ENCODE results near the gene RAB11FIP5.

DNA sequence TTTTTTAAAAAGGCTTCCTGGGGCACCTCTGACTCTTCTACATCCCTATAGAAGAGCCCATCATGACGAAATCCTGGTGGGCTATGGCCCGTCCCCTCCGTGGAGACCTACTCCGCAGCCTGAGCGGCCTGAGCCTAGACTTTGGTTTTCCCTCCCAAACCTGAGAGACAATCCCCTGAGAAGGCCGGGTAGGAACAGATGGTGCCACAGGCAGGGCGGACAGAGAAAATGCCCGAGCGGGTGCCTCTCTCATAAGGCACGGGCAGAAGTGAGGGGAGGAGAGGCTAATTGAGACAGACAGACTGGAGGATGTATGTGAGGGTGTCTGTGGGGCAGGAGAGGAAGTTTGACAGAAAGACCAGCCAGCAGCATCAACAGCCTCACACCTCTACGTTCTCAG is 21.1 kb downstream of the RAB11FIP5 start:
- no peak for TF ChIP-seq POLR2A (IDR thresholded peaks at IDR 0.05; ENCODE audit: borderline replicate concordance, extremely low read depth, insufficient read depth, insufficient read length)
- TF ChIP-seq ZNF274 (IDR thresholded peaks at IDR 0.05; ENCODE audit: low read depth, low read length): no peak
- TF ChIP-seq, protein P1, sequence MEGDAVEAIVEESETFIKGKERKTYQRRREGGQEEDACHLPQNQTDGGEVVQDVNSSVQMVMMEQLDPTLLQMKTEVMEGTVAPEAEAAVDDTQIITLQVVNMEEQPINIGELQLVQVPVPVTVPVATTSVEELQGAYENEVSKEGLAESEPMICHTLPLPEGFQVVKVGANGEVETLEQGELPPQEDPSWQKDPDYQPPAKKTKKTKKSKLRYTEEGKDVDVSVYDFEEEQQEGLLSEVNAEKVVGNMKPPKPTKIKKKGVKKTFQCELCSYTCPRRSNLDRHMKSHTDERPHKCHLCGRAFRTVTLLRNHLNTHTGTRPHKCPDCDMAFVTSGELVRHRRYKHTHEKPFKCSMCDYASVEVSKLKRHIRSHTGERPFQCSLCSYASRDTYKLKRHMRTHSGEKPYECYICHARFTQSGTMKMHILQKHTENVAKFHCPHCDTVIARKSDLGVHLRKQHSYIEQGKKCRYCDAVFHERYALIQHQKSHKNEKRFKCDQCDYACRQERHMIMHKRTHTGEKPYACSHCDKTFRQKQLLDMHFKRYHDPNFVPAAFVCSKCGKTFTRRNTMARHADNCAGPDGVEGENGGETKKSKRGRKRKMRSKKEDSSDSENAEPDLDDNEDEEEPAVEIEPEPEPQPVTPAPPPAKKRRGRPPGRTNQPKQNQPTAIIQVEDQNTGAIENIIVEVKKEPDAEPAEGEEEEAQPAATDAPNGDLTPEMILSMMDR (IDR thresholded peaks at IDR 0.05 in 2 of 3, conservative IDR thresholded peaks at IDR 0.05 in 1 of 3; ENCODE audit: borderline replicate concordance in 1 of 3, insufficient read depth in 1 of 3, low read depth in 2 of 3, low read length in 2 of 3): no peak
- TF ChIP-seq, protein P2, sequence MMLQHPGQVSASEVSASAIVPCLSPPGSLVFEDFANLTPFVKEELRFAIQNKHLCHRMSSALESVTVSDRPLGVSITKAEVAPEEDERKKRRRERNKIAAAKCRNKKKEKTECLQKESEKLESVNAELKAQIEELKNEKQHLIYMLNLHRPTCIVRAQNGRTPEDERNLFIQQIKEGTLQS (IDR thresholded peaks at IDR 0.05): no peak
- TF ChIP-seq POLR2AphosphoS5 (IDR thresholded peaks at IDR 0.05; ENCODE audit: low read depth, low read length): no peak
- TF ChIP-seq, protein P3, sequence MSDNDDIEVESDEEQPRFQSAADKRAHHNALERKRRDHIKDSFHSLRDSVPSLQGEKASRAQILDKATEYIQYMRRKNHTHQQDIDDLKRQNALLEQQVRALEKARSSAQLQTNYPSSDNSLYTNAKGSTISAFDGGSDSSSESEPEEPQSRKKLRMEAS (IDR thresholded peaks at IDR 0.05): no peak
- TF ChIP-seq, protein P4, sequence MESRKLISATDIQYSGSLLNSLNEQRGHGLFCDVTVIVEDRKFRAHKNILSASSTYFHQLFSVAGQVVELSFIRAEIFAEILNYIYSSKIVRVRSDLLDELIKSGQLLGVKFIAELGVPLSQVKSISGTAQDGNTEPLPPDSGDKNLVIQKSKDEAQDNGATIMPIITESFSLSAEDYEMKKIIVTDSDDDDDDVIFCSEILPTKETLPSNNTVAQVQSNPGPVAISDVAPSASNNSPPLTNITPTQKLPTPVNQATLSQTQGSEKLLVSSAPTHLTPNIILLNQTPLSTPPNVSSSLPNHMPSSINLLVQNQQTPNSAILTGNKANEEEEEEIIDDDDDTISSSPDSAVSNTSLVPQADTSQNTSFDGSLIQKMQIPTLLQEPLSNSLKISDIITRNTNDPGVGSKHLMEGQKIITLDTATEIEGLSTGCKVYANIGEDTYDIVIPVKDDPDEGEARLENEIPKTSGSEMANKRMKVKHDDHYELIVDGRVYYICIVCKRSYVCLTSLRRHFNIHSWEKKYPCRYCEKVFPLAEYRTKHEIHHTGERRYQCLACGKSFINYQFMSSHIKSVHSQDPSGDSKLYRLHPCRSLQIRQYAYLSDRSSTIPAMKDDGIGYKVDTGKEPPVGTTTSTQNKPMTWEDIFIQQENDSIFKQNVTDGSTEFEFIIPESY (IDR thresholded peaks at IDR 0.05; ENCODE audit: extremely low read depth, insufficient replicate concordance, low read length): no peak
- TF ChIP-seq EZH2 (IDR thresholded peaks at IDR 0.05): no peak
- TF ChIP-seq YY1 (IDR thresholded peaks at IDR 0.05; ENCODE audit: extremely low read depth, insufficient replicate concordance, low read depth, low read length): no peak
- no peak for TF ChIP-seq EGR1 (IDR thresholded peaks at IDR 0.05; ENCODE audit: low read depth)
- TF ChIP-seq ZFX (IDR thresholded peaks at IDR 0.05): no peak

Measured in HCT116 (cell line).